Astrocyte (in vitro differentiated cells and primary cell): Measurements from ENCODE around the gene USP22. TPM values are rescaled to one million over a fixed set of nuclear protein-coding genes. Genes with fewer than 3 reads are reported as not detected.
"Not testable (repeated sequence)": the region's sequence is repeated elsewhere in the genome, so short reads cannot be mapped to it uniquely, and the experiment has no call there.

ENCODE experiments used
- DNase-seq: peaks from one replicate; pipeline ENCODE4 v3.0.0-alpha.2; 2010; ENCODE audit warnings: low read depth
- FAIRE-seq: peaks from 2 replicates; lab custom pipeline; 2011; peaks lifted over from hg19 to GRCh38; lab: Jason Lieb, UNC
- H2AFZ ChIP-seq: 2 replicates; pipeline ENCODE4 v1.6.0; 2012; ENCODE audit warnings: low read depth, low read length, inconsistent platforms
- H3K27ac ChIP-seq: 2 replicates; pipeline ENCODE4 v1.5.1; 2011; ENCODE audit warnings: low read depth, low read length, inconsistent platforms
- H3K27me3 ChIP-seq: 2 replicates; pipeline ENCODE4 v1.6.0; 2011; ENCODE audit warnings: low read length, inconsistent platforms; ENCODE audit not compliant: insufficient read depth
- H3K36me3 ChIP-seq: 2 replicates; pipeline ENCODE4 v1.5.1; 2011; ENCODE audit warnings: low read length, inconsistent platforms; ENCODE audit not compliant: insufficient read depth
- H3K4me1 ChIP-seq: 2 replicates; pipeline ENCODE4 v1.5.1; 2011; ENCODE audit warnings: low read length, inconsistent platforms; ENCODE audit not compliant: insufficient read depth
- H3K4me2 ChIP-seq: 2 replicates; pipeline ENCODE4 v1.6.0; 2012; ENCODE audit warnings: low read length, inconsistent platforms
- H3K4me3 ChIP-seq: 2 replicates; pipeline ENCODE4 v1.5.1; 2011; ENCODE audit warnings: low read depth, mild to moderate bottlenecking, low read length, inconsistent platforms; ENCODE audit not compliant: insufficient read depth
- H3K79me2 ChIP-seq: 2 replicates; pipeline ENCODE4 v1.6.0; 2012; ENCODE audit warnings: mild to moderate bottlenecking, low read length, inconsistent platforms; ENCODE audit not compliant: insufficient read depth
- H3K9ac ChIP-seq: 2 replicates; pipeline ENCODE4 v1.6.0; 2012; ENCODE audit warnings: mild to moderate bottlenecking, low read length, inconsistent platforms
- H3K9me3 ChIP-seq: 2 replicates; pipeline ENCODE4 v1.5.1; 2012; ENCODE audit warnings: low read depth, mild to moderate bottlenecking, low read length, inconsistent platforms; ENCODE audit not compliant: insufficient read depth
- H4K20me1 ChIP-seq: 2 replicates; pipeline ENCODE4 v1.6.0; 2012; ENCODE audit warnings: low read length, inconsistent platforms; ENCODE audit not compliant: insufficient read depth
- H3K27ac Mint-ChIP-seq: one replicate; pipeline ENCODE4 v1.8.0; 2021; ENCODE audit warnings: mild to moderate bottlenecking, mixed read lengths; ENCODE audit not compliant: unreplicated experiment
- H3K27me3 Mint-ChIP-seq: one replicate; pipeline ENCODE4 v1.8.0; 2021; ENCODE audit warnings: low read depth, mixed read lengths; ENCODE audit not compliant: unreplicated experiment
- H3K36me3 Mint-ChIP-seq: one replicate; pipeline ENCODE4 v1.8.0; 2021; ENCODE audit warnings: low read depth, mixed read lengths; ENCODE audit not compliant: unreplicated experiment
- H3K4me1 Mint-ChIP-seq: one replicate; pipeline ENCODE4 v1.8.0; 2021; ENCODE audit warnings: low read depth, mixed read lengths; ENCODE audit not compliant: unreplicated experiment
- H3K4me3 Mint-ChIP-seq: one replicate; pipeline ENCODE4 v1.8.0; 2021; ENCODE audit warnings: mild to moderate bottlenecking, moderate library complexity, mixed read lengths; ENCODE audit not compliant: unreplicated experiment
- H3K9me3 Mint-ChIP-seq: one replicate; pipeline ENCODE4 v1.8.0; 2021; ENCODE audit warnings: mild to moderate bottlenecking, mixed read lengths; ENCODE audit not compliant: unreplicated experiment
- EZH2 ChIP-seq: IDR thresholded peaks from 2 replicates; pipeline ENCODE4 v1.6.1; 2012; ENCODE audit warnings: mild to moderate bottlenecking, low read length, inconsistent platforms; ENCODE audit not compliant: insufficient read depth
- total RNA-seq: library from RNA; stranded (reverse); gene quantifications from 2 replicates; pipeline ENCODE4 v1.2.1, GENCODE V29; 2021
- TF ChIP-seq, protein P1 (sequence below): IDR thresholded peaks from 2 replicates; pipeline ENCODE4 v1.5.1; 2011; ENCODE audit warnings: low read depth, mild to moderate bottlenecking, inconsistent platforms, low read length, moderate library complexity; ENCODE audit not compliant: insufficient read depth

USP22 gene
- total RNA-seq, 1 donor from 2014 or later: 266 TPM

DNA sequence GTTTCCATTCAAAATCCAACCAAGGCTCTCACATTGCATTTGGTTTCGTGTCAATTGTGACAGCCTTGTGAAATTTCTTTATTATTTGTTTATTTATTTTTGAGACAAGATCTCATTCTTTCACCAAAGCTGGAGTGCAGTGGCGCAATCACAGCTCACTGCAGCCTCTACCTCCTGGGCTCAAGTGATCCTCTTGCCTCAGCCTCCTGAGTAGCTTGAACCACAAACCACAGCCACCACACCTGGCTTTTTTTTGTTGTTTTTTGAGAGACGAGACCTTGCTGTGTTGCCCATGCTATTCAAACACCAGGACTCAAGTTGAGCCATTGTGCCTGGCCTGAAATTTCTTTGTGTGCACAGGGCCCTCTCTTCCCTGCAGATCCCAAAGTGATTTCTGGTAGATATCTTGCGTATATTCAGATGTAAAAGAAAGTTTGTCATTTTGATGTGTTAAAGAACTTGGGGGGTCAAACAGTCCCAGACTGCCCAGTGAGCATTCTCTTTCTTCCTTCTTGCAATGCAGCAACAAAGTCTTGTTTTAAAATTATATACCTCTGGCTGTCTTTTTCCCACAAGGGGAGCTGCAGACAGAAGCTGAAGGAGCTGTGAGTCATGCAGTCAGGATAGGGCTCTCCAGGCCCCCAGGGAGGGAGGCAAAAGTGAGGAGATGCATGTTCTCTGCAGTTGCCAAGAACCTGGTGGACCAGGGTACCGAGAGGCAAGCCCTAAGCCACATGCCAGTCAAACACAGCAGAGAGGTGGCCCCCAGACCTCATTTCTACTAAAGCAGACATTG, 15.5 kb upstream of the USP22 start:
- H3K4me1 ChIP-seq: no peaks in the 10 kb centered on the region
- TF ChIP-seq, protein P1, sequence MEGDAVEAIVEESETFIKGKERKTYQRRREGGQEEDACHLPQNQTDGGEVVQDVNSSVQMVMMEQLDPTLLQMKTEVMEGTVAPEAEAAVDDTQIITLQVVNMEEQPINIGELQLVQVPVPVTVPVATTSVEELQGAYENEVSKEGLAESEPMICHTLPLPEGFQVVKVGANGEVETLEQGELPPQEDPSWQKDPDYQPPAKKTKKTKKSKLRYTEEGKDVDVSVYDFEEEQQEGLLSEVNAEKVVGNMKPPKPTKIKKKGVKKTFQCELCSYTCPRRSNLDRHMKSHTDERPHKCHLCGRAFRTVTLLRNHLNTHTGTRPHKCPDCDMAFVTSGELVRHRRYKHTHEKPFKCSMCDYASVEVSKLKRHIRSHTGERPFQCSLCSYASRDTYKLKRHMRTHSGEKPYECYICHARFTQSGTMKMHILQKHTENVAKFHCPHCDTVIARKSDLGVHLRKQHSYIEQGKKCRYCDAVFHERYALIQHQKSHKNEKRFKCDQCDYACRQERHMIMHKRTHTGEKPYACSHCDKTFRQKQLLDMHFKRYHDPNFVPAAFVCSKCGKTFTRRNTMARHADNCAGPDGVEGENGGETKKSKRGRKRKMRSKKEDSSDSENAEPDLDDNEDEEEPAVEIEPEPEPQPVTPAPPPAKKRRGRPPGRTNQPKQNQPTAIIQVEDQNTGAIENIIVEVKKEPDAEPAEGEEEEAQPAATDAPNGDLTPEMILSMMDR: no peak
- TF ChIP-seq EZH2: no peak
- H3K4me3 ChIP-seq: no peak overlapping the region
- no peaks in the 10 kb centered on the region for H3K36me3 Mint-ChIP-seq
- H4K20me1 ChIP-seq: no peaks in the 10 kb centered on the region
- DNase-seq (peak; percentile 39), FAIRE-seq (no peak)
- no peak overlapping the region for H3K4me2 ChIP-seq
- H3K36me3 ChIP-seq: no peaks in the 10 kb centered on the region
- H3K4me1 Mint-ChIP-seq: peaks cover 7% of the 10 kb centered on the region
- no peaks in the 10 kb centered on the region for H3K79me2 ChIP-seq
- H3K9me3 ChIP-seq: no peaks in the 10 kb centered on the region
- H3K27ac Mint-ChIP-seq: peak overlapping the region; percentile 58
- no peaks in the 10 kb centered on the region for H3K27me3 ChIP-seq
- no peak overlapping the region for H2AFZ ChIP-seq
- H3K9ac ChIP-seq: no peak overlapping the region
- H3K27ac ChIP-seq: no peak overlapping the region
- H3K27me3 Mint-ChIP-seq: no peaks in the 10 kb centered on the region
- no peak overlapping the region for H3K4me3 Mint-ChIP-seq
- no peaks in the 10 kb centered on the region for H3K9me3 Mint-ChIP-seq

DNA sequence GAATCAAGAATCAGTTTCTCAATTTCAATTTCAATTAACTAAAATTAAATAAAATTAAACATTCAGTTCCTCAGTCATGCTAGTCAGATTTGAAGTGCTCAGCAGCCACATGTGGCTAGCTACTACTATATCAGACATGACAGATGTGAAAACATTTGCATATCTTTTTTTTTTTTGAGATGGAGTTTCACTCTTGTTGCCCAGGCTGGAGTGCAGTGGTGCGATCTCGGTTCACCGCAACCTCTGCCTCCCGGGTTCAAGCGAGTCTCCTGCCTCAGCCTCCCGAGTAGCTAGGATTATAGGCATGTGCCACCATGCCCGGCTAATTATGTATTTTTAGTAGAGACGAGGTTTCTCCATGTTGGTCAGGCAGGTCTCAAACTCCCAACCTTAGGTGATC, 10.2 kb upstream of the USP22 start:
- not testable (repeated sequence) for H3K27ac Mint-ChIP-seq, H3K4me3 ChIP-seq, H3K4me1 ChIP-seq, H3K4me3 Mint-ChIP-seq, H3K4me1 Mint-ChIP-seq, H3K36me3 Mint-ChIP-seq, H3K79me2 ChIP-seq, H3K9me3 ChIP-seq, H3K9me3 Mint-ChIP-seq, H3K4me2 ChIP-seq, H3K27me3 ChIP-seq, FAIRE-seq, H3K27ac ChIP-seq, H3K36me3 ChIP-seq, H3K9ac ChIP-seq, H3K27me3 Mint-ChIP-seq, H4K20me1 ChIP-seq, H2AFZ ChIP-seq, DNase-seq

DNA sequence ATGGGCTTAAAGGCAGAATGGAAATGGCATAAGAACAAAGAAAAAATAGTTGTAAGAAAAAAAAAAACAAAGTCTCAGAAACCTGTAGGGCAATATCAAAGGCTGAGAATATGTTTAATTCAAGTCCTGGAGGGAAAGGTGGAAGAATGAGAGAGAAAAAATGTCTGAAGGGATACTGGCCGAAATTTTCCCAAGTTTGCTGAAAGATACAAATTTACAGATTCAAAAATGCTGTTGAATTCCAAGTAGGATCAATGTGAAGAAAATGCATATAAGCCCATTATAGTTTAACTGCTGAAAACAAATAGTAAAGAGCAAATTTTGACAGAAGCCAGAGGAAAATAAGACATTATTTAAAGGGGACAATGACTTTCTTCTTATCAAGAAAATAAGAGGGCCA, 6.6 kb upstream of the USP22 start:
- FAIRE-seq: no peak
- H3K4me3 ChIP-seq: no peak overlapping the region

More for the DNA sequence above, 6.6 kb upstream of the USP22 start:
- H3K9me3 Mint-ChIP-seq: no peaks in the 10 kb centered on the region
- no peaks in the 10 kb centered on the region for H3K79me2 ChIP-seq
- no peak overlapping the region for H3K9ac ChIP-seq
- no peaks in the 10 kb centered on the region for H3K36me3 ChIP-seq
- peaks cover 3% of the 10 kb centered on the region for H3K4me1 Mint-ChIP-seq
- H3K36me3 Mint-ChIP-seq: no peaks in the 10 kb centered on the region
- H3K4me2 ChIP-seq: no peak overlapping the region
- no peak overlapping the region for H3K27ac ChIP-seq
- no peaks in the 10 kb centered on the region for H4K20me1 ChIP-seq
- H3K27me3 Mint-ChIP-seq: no peaks in the 10 kb centered on the region
- no peak overlapping the region for H2AFZ ChIP-seq
- H3K27me3 ChIP-seq: no peaks in the 10 kb centered on the region
- TF ChIP-seq EZH2: no peak
- TF ChIP-seq, protein P1: no peak
- no peak for DNase-seq
- no peak overlapping the region for H3K27ac Mint-ChIP-seq
- H3K9me3 ChIP-seq: no peaks in the 10 kb centered on the region
- H3K4me1 ChIP-seq: no peaks in the 10 kb centered on the region
- no peak overlapping the region for H3K4me3 Mint-ChIP-seq
